AG09319 (cell line): ENCODE measurements around the gene B3GNT8.
"Not testable (repeated sequence)": the region's sequence is repeated elsewhere in the genome, so short reads cannot be mapped to it uniquely, and the experiment has no call there.

Experiments used
- DNase-seq: peaks from one replicate; pipeline ENCODE4 v3.0.0-alpha.2; 2010; ENCODE audit warnings: low read depth; ENCODE audit errors: extremely low read depth
- TF ChIP-seq, protein P1 (sequence below): IDR thresholded peaks from 2 replicates; pipeline ENCODE4 v1.5.1; 2011; ENCODE audit warnings: low read depth, mild to moderate bottlenecking, inconsistent platforms, low read length, moderate library complexity

B3GNT8 gene

DNA sequence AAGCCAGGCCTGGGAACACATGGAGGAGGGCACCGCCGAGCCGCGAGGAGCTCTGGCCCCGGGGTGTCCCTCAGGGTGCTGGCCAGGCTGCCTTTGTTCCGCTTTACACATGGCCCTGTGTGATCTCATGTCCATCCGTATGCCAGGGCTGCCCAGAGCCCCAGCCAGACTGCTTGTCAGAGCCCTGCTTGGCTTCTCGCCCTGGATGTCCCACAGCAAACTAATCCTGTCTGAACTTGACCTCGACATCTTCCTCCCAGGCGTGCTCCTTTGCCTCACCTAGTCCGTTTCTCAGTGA lies 15.3 kb downstream of the B3GNT8 start:
- no peak for DNase-seq
- TF ChIP-seq, protein P1, sequence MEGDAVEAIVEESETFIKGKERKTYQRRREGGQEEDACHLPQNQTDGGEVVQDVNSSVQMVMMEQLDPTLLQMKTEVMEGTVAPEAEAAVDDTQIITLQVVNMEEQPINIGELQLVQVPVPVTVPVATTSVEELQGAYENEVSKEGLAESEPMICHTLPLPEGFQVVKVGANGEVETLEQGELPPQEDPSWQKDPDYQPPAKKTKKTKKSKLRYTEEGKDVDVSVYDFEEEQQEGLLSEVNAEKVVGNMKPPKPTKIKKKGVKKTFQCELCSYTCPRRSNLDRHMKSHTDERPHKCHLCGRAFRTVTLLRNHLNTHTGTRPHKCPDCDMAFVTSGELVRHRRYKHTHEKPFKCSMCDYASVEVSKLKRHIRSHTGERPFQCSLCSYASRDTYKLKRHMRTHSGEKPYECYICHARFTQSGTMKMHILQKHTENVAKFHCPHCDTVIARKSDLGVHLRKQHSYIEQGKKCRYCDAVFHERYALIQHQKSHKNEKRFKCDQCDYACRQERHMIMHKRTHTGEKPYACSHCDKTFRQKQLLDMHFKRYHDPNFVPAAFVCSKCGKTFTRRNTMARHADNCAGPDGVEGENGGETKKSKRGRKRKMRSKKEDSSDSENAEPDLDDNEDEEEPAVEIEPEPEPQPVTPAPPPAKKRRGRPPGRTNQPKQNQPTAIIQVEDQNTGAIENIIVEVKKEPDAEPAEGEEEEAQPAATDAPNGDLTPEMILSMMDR: no peak

GRCh38 chr19:41411100-41411967 lies 15.8 kb downstream of the B3GNT8 start:
- no peak for DNase-seq

DNA sequence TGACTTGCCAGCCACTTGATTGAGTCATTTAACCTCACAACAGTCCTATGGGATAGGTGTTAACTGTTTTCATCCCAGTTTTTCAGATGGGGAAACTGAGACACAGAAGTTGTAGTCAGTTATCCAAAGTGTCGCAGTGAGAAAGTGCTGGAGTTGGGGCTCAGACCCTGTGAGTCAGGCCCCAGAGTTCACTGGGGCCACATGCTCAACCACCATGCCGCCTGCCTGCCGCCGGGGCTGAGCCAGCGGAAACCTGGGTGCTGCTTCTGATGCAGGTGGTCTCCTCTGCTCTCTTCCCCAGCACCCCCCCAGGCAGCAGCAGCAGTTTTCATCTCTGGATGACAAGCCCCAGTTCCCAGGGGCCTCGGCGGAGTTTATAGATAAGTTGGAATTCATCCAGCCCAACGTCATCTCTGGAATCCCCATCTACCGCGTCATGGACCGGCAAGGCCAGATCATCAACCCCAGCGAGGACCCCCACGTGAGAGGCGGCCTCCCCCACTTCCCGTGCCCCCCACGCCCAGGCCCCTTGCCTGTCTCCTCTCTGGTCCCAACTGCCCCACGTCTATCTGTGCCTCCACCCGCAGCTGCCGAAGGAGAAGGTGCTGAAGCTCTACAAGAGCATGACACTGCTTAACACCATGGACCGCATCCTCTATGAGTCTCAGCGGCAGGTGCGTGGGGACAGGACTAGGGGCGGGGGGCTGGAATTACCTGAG lies 16.7 kb downstream of the B3GNT8 start:
- TF ChIP-seq, protein P1: no peak

More at GRCh38 chr19:41411100-41411967, 15.8 kb downstream of the B3GNT8 start:
- TF ChIP-seq, protein P1: no peak

DNA sequence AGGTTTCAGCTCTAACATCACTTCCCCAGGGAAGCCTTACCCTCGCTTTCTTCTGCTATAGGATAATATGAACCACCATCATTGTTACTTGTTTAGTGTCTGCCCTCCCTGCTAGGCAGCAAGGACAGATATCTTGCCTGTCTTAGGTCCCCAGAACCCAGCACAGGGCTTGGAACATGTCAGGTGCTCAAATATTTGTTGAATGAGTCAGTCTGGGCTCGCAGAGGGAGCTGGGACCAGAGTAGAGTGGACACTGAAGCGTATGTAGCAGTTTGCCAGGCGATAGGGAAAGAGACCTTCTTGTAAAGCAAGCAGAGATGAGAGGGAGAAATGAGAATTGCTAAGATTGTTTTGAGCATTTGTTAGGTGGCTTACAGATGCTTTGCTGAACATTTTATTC lies 17.9 kb downstream of the B3GNT8 start:
- no peak for DNase-seq
- TF ChIP-seq, protein P1: no peak

More for the DNA sequence above, 16.7 kb downstream of the B3GNT8 start:
- DNase-seq: no peak

- not testable (repeated sequence) for DNase-seq
These were observed 18.3 kb downstream of the B3GNT8 start for GRCh38 chr19:41408846-41409245.

- TF ChIP-seq, protein P1: no peak
- no peak for DNase-seq
These were observed 18.9 kb downstream of the B3GNT8 start for GRCh38 chr19:41408256-41408655.

DNA sequence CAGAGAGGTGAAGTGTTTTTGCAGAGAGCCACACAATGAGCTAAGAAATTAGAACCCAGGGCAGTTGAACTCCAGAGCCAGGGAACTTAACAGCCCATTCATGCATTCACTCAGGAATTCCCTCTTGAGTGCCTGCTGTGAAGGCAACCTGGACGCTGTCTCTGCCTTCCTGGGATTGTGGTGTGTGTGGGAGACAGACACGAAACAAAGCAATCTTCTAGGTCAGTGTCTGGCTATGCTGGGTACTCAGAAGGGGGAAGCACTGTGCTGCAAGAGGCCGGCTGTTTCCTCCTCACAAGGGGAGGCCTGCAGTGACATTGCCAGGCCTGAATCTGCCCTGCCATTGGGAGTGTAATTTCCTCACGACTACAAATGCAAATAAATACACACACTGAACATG lies 19.9 kb downstream of the B3GNT8 start:
- TF ChIP-seq, protein P1: no peak
- DNase-seq: no peak

DNA sequence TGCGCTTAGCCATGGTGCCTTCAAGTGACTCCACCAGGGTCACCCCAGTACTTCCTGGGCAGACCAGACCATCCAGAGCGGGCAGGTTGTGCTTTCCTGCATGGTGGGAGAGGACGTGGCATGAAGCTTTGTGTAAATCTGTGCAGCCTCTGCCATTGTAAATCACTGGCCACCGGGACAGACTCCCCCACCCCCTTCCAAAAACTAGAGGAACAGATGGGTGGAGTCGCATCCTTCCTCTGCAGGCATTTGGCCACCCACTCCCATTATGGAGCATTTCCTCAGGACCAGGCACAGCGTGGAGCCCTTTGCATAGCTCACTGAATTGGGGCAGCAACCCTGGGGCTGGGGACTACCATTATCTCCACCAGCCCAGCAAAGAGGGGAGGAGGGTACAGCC lies 21.4 kb downstream of the B3GNT8 start:
- TF ChIP-seq, protein P1: no peak
- DNase-seq: no peak
